HG03139 (cell line): ENCODE measurements around the gene UTF1.

Experiments used
- ATAC-seq: cut with Tn5 transposase; IDR thresholded peaks from one replicate; pipeline ENCODE4 v1.9.1; 2021; ENCODE audit not compliant: unreplicated experiment

UTF1 gene

DNA sequence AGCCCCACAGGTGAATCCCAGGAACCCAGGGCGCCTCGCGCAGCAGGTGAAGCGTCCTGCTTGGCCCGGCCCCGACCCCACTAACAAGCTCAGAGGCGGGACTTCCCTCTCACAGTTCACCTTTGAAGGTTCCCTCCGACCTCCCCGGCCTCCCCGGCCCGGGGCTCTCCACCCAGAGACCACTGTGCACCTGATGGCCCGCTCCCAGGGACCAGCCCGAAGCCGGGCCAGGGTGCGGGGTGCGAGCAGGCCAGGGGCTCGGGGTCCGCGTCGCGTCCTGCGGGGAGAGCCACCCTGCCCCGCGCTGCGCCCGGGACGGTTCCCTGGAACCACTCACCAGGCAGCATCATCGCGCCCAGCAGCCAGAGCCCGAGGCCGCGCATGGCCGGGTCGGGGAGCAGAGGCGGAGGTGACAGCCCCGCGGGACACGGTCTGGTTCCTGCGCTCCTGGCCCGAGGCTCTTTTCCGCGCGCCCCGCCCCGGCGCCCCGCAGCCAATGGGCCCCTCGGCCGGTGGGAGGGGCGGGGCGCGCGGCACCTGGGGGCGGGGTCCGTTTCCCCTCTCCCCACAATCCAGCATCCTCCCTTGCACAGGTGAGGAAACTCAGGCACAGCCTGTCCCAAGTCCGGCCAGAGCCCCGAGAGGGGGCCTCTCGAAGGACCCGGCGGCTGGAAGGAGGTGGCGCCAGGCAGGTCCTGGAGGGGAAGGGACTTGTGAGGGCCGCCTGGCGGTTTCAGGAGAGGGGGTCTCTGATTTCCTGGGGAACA lies 46.6 kb downstream of the UTF1 start, which contains the start of gene ADAM8:
Gene ADAM8, minus strand, starts transcription at position 434 of the 767 bp plus-strand sequence. Its CDS starts 51 bp downstream, at position 383.
- peak; percentile 37 for ATAC-seq

DNA sequence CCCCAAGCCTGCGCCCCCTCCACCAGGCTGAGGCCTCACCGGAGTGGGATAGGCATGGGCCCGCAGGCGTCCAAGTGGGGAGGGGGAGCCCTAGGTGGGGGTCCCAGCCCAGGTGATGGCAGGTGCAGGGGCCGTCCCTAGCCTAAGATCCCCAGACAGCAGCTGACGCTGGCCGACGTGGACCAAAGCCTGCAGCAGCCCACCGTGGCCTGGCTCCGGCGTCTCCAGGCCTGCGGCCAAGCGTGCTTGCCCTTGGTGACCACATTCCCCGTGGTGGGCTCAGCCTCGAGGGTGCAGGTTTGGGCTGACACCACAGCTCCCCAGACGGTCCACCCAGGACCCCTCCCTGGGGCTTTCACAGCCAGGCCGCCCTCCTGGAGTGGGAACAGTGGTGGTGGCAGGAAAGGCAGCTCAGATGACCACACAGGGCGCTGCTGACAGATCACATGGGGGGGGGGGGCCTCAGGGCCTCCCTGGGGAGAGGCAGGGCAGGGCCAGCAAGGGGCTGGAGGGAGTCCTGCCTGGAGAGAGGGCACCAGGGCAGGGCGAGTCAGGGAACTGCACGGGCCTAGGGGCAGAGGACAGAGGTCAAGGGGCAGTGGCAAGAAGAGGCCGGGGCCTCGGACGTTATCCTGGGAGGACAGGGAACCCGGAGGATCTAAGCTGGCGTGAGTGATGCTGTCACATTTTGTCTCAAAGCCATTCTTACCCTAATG lies 47.4 kb downstream of the UTF1 start:
- ATAC-seq: no peak

DNA sequence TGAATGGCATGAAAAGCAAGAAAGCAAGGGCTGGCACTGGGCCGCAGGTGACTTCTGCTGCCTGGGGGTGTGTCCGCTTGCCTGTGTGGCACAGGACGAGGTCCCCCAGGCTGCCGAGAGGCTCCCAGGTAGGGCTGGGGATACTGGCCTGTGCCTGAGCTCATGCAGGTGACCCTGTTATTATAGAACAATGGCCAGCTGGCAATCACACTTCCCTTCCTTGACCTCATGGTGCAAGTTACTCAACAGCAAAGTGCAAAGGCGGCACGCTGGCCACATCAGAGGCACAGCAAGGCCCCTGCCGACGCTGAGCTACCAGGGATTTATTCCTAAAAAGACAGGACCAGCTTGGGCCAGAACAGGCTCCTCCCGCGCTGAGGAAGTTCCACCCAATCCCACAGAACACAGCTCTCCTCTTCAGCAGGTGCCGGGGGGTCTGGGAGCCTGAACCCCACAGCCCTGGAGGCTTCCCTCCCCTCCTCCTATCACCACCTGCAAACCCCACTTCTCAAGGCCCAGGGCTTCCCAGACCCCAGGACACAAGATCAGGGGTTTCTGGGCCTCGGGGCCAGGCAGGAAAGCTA lies 48.1 kb downstream of the UTF1 start:
- no peak for ATAC-seq

GRCh38 chr10:133278577-133279265 lies 48.7 kb downstream of the UTF1 start:
- peak; percentile 45 for ATAC-seq

DNA sequence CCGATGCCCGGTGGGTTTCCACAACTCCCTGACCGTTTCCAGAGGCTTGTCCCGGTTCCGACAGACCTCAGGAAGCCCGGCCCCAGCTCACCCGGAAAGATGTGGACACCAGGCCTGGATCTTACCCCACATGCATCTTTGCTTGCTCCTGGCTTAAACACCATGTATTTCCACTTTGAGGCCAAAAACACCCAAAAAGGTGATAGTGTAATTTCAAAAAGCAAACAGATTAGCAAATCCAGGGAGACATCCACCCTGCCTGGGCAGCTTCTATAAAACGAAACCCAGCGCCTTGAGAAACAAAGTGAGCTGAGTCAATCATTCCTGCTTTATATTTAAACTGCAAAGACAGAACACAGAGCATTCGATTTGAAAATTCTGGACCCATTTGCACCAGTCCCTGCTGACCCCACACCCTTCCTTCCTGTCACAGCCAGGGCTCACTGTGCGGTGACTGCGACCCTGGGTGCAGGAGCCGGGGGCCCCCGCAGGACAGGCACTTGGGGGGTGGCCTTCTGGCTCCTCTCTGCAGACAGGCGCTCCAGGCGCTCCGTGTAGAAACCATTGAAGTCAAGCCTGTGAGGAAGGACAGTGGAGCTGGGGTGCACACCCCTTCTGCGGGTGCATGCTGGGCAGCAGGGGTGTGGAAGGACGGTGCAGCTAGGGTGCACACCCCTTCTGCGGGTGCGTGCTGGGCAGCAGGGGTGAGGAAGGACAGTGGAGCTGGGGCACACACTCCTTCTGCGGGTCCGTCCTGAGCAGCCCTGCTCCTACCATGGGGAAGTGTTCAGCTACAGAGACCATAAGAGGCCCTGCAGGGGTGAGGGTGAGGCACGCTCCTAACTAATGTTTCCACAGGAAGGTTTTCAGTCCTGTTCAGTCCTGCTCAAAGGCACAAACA lies 49.6 kb downstream of the UTF1 start:
- ATAC-seq: no peak

DNA sequence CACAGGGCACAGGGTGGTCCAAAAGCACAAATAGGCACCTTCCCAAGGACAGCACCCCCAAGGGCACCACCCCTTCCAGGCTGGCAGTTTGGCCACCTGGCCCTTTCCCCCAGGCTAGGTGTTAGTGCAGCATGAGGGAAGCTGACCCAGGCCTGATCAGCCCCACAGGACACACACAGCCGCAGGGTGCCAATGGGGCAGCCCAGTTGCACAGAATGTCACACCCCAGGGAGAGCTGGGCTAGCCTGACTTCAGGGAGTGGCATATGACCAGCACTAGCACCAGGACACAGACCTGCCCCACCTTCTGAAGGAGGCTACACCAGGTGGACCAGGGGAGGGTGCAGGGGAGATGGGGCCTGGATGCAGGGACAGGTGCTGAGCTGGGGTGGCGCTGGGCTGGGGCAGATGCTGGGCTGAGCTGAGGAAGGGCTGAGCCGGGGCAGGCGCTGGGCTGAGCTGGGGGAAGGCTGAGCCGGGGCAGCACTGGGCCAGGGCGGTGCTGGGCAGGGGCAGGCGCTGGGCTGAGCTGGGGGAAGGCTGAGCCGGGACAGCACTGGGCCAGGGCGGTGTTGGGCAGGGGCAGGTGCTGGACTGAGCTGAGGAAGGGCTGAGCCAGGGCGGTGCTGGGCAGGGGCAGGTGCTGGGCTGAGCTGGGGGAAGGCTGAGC lies 50.5 kb downstream of the UTF1 start:
- no peak for ATAC-seq

DNA sequence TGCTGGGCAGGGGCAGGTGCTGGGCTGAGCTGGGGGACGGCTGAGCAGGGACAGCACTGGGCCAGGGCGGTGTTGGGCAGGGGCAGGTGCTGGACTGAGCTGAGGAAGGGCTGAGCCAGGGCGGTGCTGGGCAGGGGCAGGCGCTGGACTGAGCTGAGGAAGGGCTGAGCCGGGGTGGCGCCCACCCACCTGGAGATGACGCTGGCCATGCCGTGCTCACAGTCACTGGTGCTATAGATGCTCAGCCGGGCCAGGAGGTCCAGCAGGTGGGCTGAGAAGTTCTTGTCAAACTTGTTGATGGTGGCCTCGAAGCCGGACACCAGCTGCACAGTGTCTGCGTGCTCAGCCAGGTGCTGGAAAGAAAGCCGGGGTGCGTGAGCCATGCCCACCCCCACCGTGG lies 51.1 kb downstream of the UTF1 start:
- no peak for ATAC-seq
